Sciatic nerve (tissue), 2 donors: Measurements from ENCODE around the gene IFNW1. TPM values are rescaled to one million over a fixed set of nuclear protein-coding genes. Genes with fewer than 3 reads are reported as not detected.
A peak's percentile ranks its signal among the peaks of the same experiment; 100 is the strongest.

ENCODE experiments used
- ATAC-seq: fragments of 200-7000 bp; cut with Tn5 transposase; one replicate; pipeline ENCODE4 v1.9.1; 2020; ENCODE audit warnings: mild to moderate bottlenecking, moderate library complexity
- DNase-seq: peaks from one replicate; pipeline ENCODE4 v3.0.0-alpha.2; 2020; ENCODE audit warnings: low spot score
- intact Hi-C: fragments of 100-400 bp; cut with DNase I; formaldehyde crosslinking; loops from one replicate; pipeline ENCODE4 v1.14.2; 2022
- total RNA-seq: library from RNA; stranded (reverse); fragmentation: NEBNext Ultra II Directional; extraction: Animal tissue kit (Norgen Biotek cat#: 25700); gene quantifications from one replicate; pipeline ENCODE4 v1.2.1, GENCODE V29; 2021
- donor health status: DM: no; HTN: no; CAD: no.
- donor health status: DM: no; HTN: no; CAD: no.

IFNW1 gene
- total RNA-seq, 1 donor from 2014 or later, result not detected

GRCh38 chr9:21119093-21119770, 22.4 kb downstream of the IFNW1 start:
- DNase-seq, result no peak
- peak; percentile 44 for ATAC-seq
- intact Hi-C loops, result loop anchor here (5.0 kb wide), 1 partner anchor 147 kb away; no protein-coding TSS in a partner anchor

GRCh38 chr9:21114311-21114710, 27.3 kb downstream of the IFNW1 start:
- ATAC-seq, result no peak
- no peak for DNase-seq
- intact Hi-C loops, result no loop called here

GRCh38 chr9:21110708-21111576, 30.7 kb downstream of the IFNW1 start:
- ATAC-seq, result peak; percentile 86

GRCh38 chr9:21104787-21105186, 36.8 kb downstream of the IFNW1 start:
- DNase-seq (no peak), ATAC-seq (peak; percentile 20)
- intact Hi-C loops, result no loop called here

More at GRCh38 chr9:21110708-21111576, 30.7 kb downstream of the IFNW1 start:
- intact Hi-C loops, result no loop called here
- no peak for DNase-seq

- intact Hi-C loops, result no loop called here
- ATAC-seq (no peak), DNase-seq (no peak)
Observed at GRCh38 chr9:21102305-21102704, 39.3 kb downstream of the IFNW1 start.

- no peak for ATAC-seq
- intact Hi-C loops, result no loop called here
Observed at GRCh38 chr9:21097817-21098216, 43.8 kb downstream of the IFNW1 start.

GRCh38 chr9:21096901-21097255, 44.8 kb downstream of the IFNW1 start:
- intact Hi-C loops, result no loop called here
- DNase-seq, result no peak
- ATAC-seq, result no peak

More at GRCh38 chr9:21097817-21098216, 43.8 kb downstream of the IFNW1 start:
- DNase-seq, result no peak

- ATAC-seq (peak; percentile 85), DNase-seq (no peak)
- intact Hi-C loops, result no loop called here
Observed at GRCh38 chr9:21096172-21096900, 45.3 kb downstream of the IFNW1 start.

GRCh38 chr9:21095561-21095960, 46.1 kb downstream of the IFNW1 start:
- intact Hi-C loops, result no loop called here
- DNase-seq (no peak), ATAC-seq (no peak)

Other genes starting within 250 kb of the IFNW1 start
- gene HACD4, start 110.2 kb downstream of the IFNW1 start, total RNA-seq, result 6.4 TPM
- gene IFNB1, start 63.9 kb downstream of the IFNW1 start, total RNA-seq, result not detected
- gene IFNA21, start 24.8 kb upstream of the IFNW1 start, total RNA-seq, result not detected
- gene IFNA4, start 45.8 kb upstream of the IFNW1 start, total RNA-seq, result not detected
- not detected for gene IFNA7, start 60.4 kb upstream of the IFNW1 start, total RNA-seq
- gene IFNA10, start 65.3 kb upstream of the IFNW1 start, total RNA-seq, result not detected
- not detected for gene IFNA16, start 75.5 kb upstream of the IFNW1 start, total RNA-seq
- gene IFNA17, start 86.4 kb upstream of the IFNW1 start, total RNA-seq, result not detected
- not detected for gene IFNA14, start 98.2 kb upstream of the IFNW1 start, total RNA-seq
- gene IFNA5, start 163.5 kb upstream of the IFNW1 start, total RNA-seq, result 0.36 TPM
- gene KLHL9, start 193.6 kb upstream of the IFNW1 start, total RNA-seq, result 26.3 TPM
- not detected for gene IFNA6, start 209.1 kb upstream of the IFNW1 start, total RNA-seq
- not detected for gene IFNA13, start 226.2 kb upstream of the IFNW1 start, total RNA-seq
- not detected for gene IFNA2, start 243.6 kb upstream of the IFNW1 start, total RNA-seq